GM12873 (cell line): ENCODE measurements around the gene SLC35B2.

Source experiments
- CTCF ChIP-seq: IDR thresholded peaks from 2 replicates; pipeline ENCODE4 v1.5.1; 2012; ENCODE audit warnings: low read depth, mild to moderate bottlenecking, moderate library complexity, low read length, control low read depth; ENCODE audit not compliant: insufficient read depth; ENCODE audit errors: missing control alignments

Gene SLC35B2

GRCh38 chr6:44258921-44259320 lies 1.6 kb upstream of the SLC35B2 start:
- no peak for TF ChIP-seq CTCF

GRCh38 chr6:44258325-44258863 lies 1.1 kb upstream of the SLC35B2 start:
- no peak for TF ChIP-seq CTCF

GRCh38 chr6:44257753-44258324 lies 511 bp upstream of the SLC35B2 start:
- TF ChIP-seq CTCF = no peak

- no peak for TF ChIP-seq CTCF
Measured at GRCh38 chr6:44256775-44257024, 628 bp downstream of the SLC35B2 start.

- TF ChIP-seq CTCF = no peak
Measured at GRCh38 chr6:44255871-44256774, 1.2 kb downstream of the SLC35B2 start.

- no peak for TF ChIP-seq CTCF
Measured at GRCh38 chr6:44255105-44255808, 2.1 kb downstream of the SLC35B2 start.

GRCh38 chr6:44254191-44255104 lies 2.9 kb downstream of the SLC35B2 start:
- TF ChIP-seq CTCF = no peak
